ENCODE data around the gene PIGQ.

PIGQ gene

GRCh38 chr16:603933-604332 is 34.2 kb downstream of the PIGQ start:
- H3K4me3 ChIP-seq (ENCODE audit: low read depth, low read length), result no peak overlapping the region
- DNase-seq (ENCODE audit: low read depth), result no peak
- TF ChIP-seq CTCF (IDR thresholded peaks at IDR 0.05; ENCODE audit: control insufficient read depth, extremely low read depth, insufficient read depth), result no peak

- no peak overlapping the region for H3K4me3 ChIP-seq (ENCODE audit: low read depth, low read length)
- no peak for TF ChIP-seq CTCF (IDR thresholded peaks at IDR 0.05; ENCODE audit: control insufficient read depth, extremely low read depth, insufficient read depth)
- no peak for DNase-seq (ENCODE audit: low read depth)
Measured at GRCh38 chr16:606656-607307, 37.0 kb downstream of the PIGQ start.

- no peak overlapping the region for H3K4me3 ChIP-seq (ENCODE audit: low read depth, low read length)
- no peak for TF ChIP-seq CTCF (IDR thresholded peaks at IDR 0.05; ENCODE audit: control insufficient read depth, extremely low read depth, insufficient read depth)
- no peak for DNase-seq (ENCODE audit: low read depth)
Measured at GRCh38 chr16:608019-608418, 38.3 kb downstream of the PIGQ start.

- TF ChIP-seq CTCF (IDR thresholded peaks at IDR 0.05; ENCODE audit: control insufficient read depth, extremely low read depth, insufficient read depth), result no peak
- no peak for DNase-seq (ENCODE audit: low read depth)
- no peak overlapping the region for H3K4me3 ChIP-seq (ENCODE audit: low read depth, low read length)
Measured at GRCh38 chr16:609316-609715, 39.5 kb downstream of the PIGQ start.

GRCh38 chr16:609984-610383 is 40.2 kb downstream of the PIGQ start:
- no peak for TF ChIP-seq CTCF (IDR thresholded peaks at IDR 0.05; ENCODE audit: control insufficient read depth, extremely low read depth, insufficient read depth)

GRCh38 chr16:610513-611381 is 41.0 kb downstream of the PIGQ start:
- no peak for DNase-seq (ENCODE audit: low read depth)
- peak; percentile 34; the same call in 1 of the 2 replicates for TF ChIP-seq CTCF (IDR thresholded peaks at IDR 0.05; ENCODE audit: control insufficient read depth, extremely low read depth, insufficient read depth)
- H3K4me3 ChIP-seq (ENCODE audit: low read depth, low read length), result no peak overlapping the region

More at GRCh38 chr16:609984-610383, 40.2 kb downstream of the PIGQ start:
- H3K4me3 ChIP-seq (ENCODE audit: low read depth, low read length), result no peak overlapping the region
- DNase-seq (ENCODE audit: low read depth), result no peak

All from LNCaP clone FGC (cell line).